Caco-2 (cell line): ENCODE data around the gene CCT2. TPM values are rescaled to one million over a fixed set of nuclear protein-coding genes. Genes with fewer than 3 reads are reported as not detected.
"Not testable (repeated sequence)": the region's sequence is repeated elsewhere in the genome, so short reads cannot be mapped to it uniquely, and the experiment has no call there.

Experiments used
- BruUV-seq: library from RNA; stranded (reverse); fragments of 400-500 nt; replicated peaks from 2 replicates; lab custom pipeline; 2021; lab: Mats Ljungman, UMichigan
- CTCF ChIA-PET: fragments of 300-600 bp; sonication (Branson Sonifier 250); formaldehyde crosslinking; loops from one replicate; lab custom pipeline; 2022; ENCODE audit warnings: antibody characterized with exemption; lab: Charles Lee
- POLR2A ChIA-PET: fragments of 300-600 bp; sonication (Branson Sonifier 250); formaldehyde crosslinking; loops from one replicate; lab custom pipeline; 2022; ENCODE audit warnings: antibody characterized with exemption; lab: Charles Lee
- DNase-seq, 2 experiments: peaks; one replicate each; pipeline versions ENCODE4 v3.0.0 to v3.0.0-alpha.2; 2020 to 2022
- H3K27me3 ChIP-seq: replicated peaks from 2 replicates; pipeline ENCODE4 v1.6.0; 2011; ENCODE audit warnings: low read length; ENCODE audit not compliant: control insufficient read depth, insufficient read depth
- H3K36me3 ChIP-seq: 2 replicates; pipeline ENCODE4 v1.5.1; 2011; ENCODE audit warnings: low read length; ENCODE audit not compliant: control insufficient read depth, insufficient read depth
- H3K4me1 ChIP-seq: fragments of 250-450 bp; sonication (Bioruptor Pico); 2 replicates; pipeline ENCODE4 v1.5.1; 2020; ENCODE audit warnings: mild to moderate bottlenecking
- H3K4me3 ChIP-seq: 2 replicates; pipeline ENCODE4 v1.5.1; 2011; ENCODE audit warnings: low read depth, mild to moderate bottlenecking, control low read depth, low read length
- H3K9me3 ChIP-seq: fragments of 250-450 bp; sonication (Bioruptor Pico); 2 replicates; pipeline ENCODE4 v1.5.1; 2020; ENCODE audit warnings: mild to moderate bottlenecking, moderate library complexity
- H3K27ac Mint-ChIP-seq: one replicate; pipeline ENCODE4 v1.8.0; 2022; ENCODE audit warnings: mixed read lengths; ENCODE audit not compliant: unreplicated experiment
- H3K27me3 Mint-ChIP-seq: one replicate; pipeline ENCODE4 v1.8.0; 2022; ENCODE audit warnings: mixed read lengths; ENCODE audit not compliant: insufficient read depth, unreplicated experiment
- H3K36me3 Mint-ChIP-seq: one replicate; pipeline ENCODE4 v1.8.0; 2022; ENCODE audit warnings: mild to moderate bottlenecking, mixed read lengths; ENCODE audit not compliant: insufficient read depth, unreplicated experiment
- H3K4me1 Mint-ChIP-seq: one replicate; pipeline ENCODE4 v1.8.0; 2022; ENCODE audit warnings: low read depth, mixed read lengths; ENCODE audit not compliant: unreplicated experiment
- H3K4me3 Mint-ChIP-seq: one replicate; pipeline ENCODE4 v1.8.0; 2022; ENCODE audit warnings: mild to moderate bottlenecking, moderate library complexity, mixed read lengths; ENCODE audit not compliant: unreplicated experiment
- H3K9me3 Mint-ChIP-seq: one replicate; pipeline ENCODE4 v1.8.0; 2022; ENCODE audit warnings: mixed read lengths; ENCODE audit not compliant: unreplicated experiment
- intact Hi-C: fragments of 100-400 bp; cut with micrococcal nuclease; formaldehyde crosslinking; loops from one replicate; pipeline ENCODE4 v1.10.0; 2022; ENCODE audit not compliant: unreplicated experiment
- total RNA-seq: library from RNA; stranded (reverse); gene quantifications from 2 replicates; pipeline ENCODE4 v1.2.3, GENCODE V29; 2022
- TF ChIP-seq, protein P1 (sequence below), 2 experiments: fragments of 200-600 bp in 1 of 2; IDR thresholded peaks; 1 replicate in 1 of 2; 2 replicates in 1 of 2; pipeline versions ENCODE4 v1.5.1 to v1.8.0; 2011 to 2022; ENCODE audit warnings: antibody characterized with exemption in 1 of 2, control low read depth in 1 of 2, inconsistent platforms in 1 of 2, low read depth in 1 of 2, low read length in 1 of 2, mild to moderate bottlenecking in 1 of 2, moderate library complexity in 1 of 2; ENCODE audit not compliant: insufficient read depth in 1 of 2, severe bottlenecking in 1 of 2, unreplicated experiment in 1 of 2

Gene CCT2
- total RNA-seq, 1 experiment from 2014 or later: 321 TPM

GRCh38 chr12:69600804-69601203, 15.5 kb downstream of the CCT2 start:
- Mint-ChIP-seq H3K27ac (no peak overlapping the region), H3K4me3 (no peak overlapping the region), H3K4me1 (no peaks in the 10 kb centered on the region), H3K9me3 (no peaks in the 10 kb centered on the region), H3K36me3 (peaks cover 71% of the 10 kb centered on the region), H3K27me3 (no peaks in the 10 kb centered on the region)
- intact Hi-C loops: no loop called here
- ChIA-PET POLR2A (no interaction called here), CTCF (interaction anchor here (1.8 kb wide), 1 partner anchor 39 kb away, joined by 5 read pairs; no protein-coding TSS in a partner anchor)
- no TSS peak for BruUV-seq
- Histone ChIP-seq H3K27me3 (no peaks in the 10 kb centered on the region), H3K9me3 (no peaks in the 10 kb centered on the region), H3K4me3 (no peak overlapping the region), H3K4me1 (0 out of 2 replicates have a peak, but pooled peaks cover 4% of the 10 kb centered on the region), H3K36me3 (peaks cover 1% of the 10 kb centered on the region)
- DNase-seq: no peak
- TF ChIP-seq, protein P1, sequence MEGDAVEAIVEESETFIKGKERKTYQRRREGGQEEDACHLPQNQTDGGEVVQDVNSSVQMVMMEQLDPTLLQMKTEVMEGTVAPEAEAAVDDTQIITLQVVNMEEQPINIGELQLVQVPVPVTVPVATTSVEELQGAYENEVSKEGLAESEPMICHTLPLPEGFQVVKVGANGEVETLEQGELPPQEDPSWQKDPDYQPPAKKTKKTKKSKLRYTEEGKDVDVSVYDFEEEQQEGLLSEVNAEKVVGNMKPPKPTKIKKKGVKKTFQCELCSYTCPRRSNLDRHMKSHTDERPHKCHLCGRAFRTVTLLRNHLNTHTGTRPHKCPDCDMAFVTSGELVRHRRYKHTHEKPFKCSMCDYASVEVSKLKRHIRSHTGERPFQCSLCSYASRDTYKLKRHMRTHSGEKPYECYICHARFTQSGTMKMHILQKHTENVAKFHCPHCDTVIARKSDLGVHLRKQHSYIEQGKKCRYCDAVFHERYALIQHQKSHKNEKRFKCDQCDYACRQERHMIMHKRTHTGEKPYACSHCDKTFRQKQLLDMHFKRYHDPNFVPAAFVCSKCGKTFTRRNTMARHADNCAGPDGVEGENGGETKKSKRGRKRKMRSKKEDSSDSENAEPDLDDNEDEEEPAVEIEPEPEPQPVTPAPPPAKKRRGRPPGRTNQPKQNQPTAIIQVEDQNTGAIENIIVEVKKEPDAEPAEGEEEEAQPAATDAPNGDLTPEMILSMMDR (IDR thresholded peaks at IDR 0.05; ENCODE audit: insufficient read depth in 1 of 2, low read depth in 1 of 2, low read length in 1 of 2, severe bottlenecking in 1 of 2, unreplicated experiment in 1 of 2): no peak

DNA sequence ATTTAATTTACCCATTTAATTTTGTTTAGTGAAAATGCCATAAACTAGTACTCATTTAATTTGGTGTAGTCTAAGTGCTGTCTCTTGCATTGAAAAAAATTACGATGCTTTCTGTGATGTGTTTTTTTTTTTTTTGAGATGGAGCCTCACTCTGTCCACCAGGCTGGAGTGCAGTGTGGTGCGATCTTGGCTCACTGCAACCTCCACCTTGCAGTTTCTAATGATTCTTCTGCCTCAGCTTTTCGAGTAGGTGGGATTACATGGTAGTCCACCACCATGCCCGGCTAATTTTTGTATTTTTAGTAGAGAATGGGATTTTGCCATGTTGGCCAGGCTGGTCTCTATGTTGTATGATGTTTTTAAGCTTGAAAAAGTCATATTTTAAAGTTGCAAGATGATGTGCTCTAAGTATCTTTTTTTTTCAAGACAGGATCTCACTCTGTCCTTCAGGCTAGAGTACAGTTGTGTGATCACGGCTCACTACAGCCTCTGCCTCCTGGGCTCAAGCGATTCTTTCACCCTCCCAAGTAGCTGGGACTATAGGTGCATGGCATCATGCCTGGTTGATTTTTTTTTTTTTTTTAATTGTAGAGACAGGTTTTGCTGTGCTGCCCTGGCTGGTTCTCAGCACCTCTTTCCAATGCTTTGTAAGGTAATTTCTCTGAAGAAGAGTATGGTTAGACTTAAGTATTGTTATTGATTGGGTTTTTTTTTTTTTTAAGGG, 16.9 kb downstream of the CCT2 start:
- intact Hi-C loops: no loop called here
- TF ChIP-seq, protein P1 (IDR thresholded peaks at IDR 0.05; ENCODE audit: insufficient read depth in 1 of 2, low read depth in 1 of 2, low read length in 1 of 2, severe bottlenecking in 1 of 2, unreplicated experiment in 1 of 2): no peak
- H3K4me1 ChIP-seq: 0 out of 2 replicates have a peak, but pooled peaks cover 4% of the 10 kb centered on the region
- H3K4me3 Mint-ChIP-seq: no peak overlapping the region
- no peaks in the 10 kb centered on the region for H3K9me3 Mint-ChIP-seq
- H3K27me3 Mint-ChIP-seq: no peaks in the 10 kb centered on the region
- no peak overlapping the region for H3K27ac Mint-ChIP-seq
- H3K36me3 ChIP-seq: peaks cover 1% of the 10 kb centered on the region
- DNase-seq: no peak
- no peaks in the 10 kb centered on the region for H3K27me3 ChIP-seq
- CTCF ChIA-PET: no interaction called here
- no peaks in the 10 kb centered on the region for H3K9me3 ChIP-seq
- no peaks in the 10 kb centered on the region for H3K4me1 Mint-ChIP-seq
- POLR2A ChIA-PET: no interaction called here
- H3K36me3 Mint-ChIP-seq: peaks cover 59% of the 10 kb centered on the region
- H3K4me3 ChIP-seq: no peak overlapping the region
- BruUV-seq: no TSS peak

- Histone ChIP-seq H3K4me1 (0 out of 2 replicates have a peak, but pooled peaks cover 4% of the 10 kb centered on the region), H3K9me3 (no peaks in the 10 kb centered on the region), H3K36me3 (peaks cover 1% of the 10 kb centered on the region), H3K4me3 (no peak overlapping the region), H3K27me3 (no peaks in the 10 kb centered on the region)
- Mint-ChIP-seq H3K4me3 (no peak overlapping the region), H3K27me3 (no peaks in the 10 kb centered on the region), H3K27ac (no peak overlapping the region), H3K9me3 (no peaks in the 10 kb centered on the region), H3K36me3 (peaks cover 51% of the 10 kb centered on the region), H3K4me1 (no peaks in the 10 kb centered on the region)
- intact Hi-C loops: no loop called here
- TF ChIP-seq, protein P1 (IDR thresholded peaks at IDR 0.05; ENCODE audit: insufficient read depth in 1 of 2, low read depth in 1 of 2, low read length in 1 of 2, severe bottlenecking in 1 of 2, unreplicated experiment in 1 of 2): peak in 1 of 2 experiments; percentile 5
- DNase-seq: no peak
- POLR2A ChIA-PET: no interaction called here
- CTCF ChIA-PET: no interaction called here
- BruUV-seq: TSS peak; percentile 1
Measured at GRCh38 chr12:69602954-69603353, 17.7 kb downstream of the CCT2 start.

DNA sequence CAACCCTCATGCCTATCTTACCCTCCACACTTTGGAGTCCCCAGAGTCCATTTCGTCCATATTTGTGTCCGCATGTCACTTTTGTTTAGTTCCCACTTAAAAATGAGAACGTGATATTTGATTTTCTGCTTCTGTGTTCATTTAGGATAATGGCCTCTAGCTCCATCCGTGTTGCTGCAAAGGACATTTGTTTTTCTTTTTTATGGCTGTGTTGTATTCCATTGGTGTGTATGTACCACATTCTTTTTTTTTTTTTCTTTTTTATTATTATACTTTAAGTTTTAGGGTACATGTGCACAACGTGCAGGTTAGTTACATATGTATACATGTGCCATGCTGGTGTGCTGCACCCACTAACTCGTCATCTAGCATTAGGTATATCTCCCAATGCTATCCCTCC, 18.3 kb downstream of the CCT2 start:
- BruUV-seq, H3K4me3 ChIP-seq, DNase-seq, H3K9me3 Mint-ChIP-seq, H3K4me1 ChIP-seq, POLR2A ChIA-PET, H3K4me1 Mint-ChIP-seq, H3K9me3 ChIP-seq, H3K4me3 Mint-ChIP-seq, H3K27me3 ChIP-seq, CTCF ChIA-PET, H3K27me3 Mint-ChIP-seq, H3K36me3 ChIP-seq, intact Hi-C loops, H3K27ac Mint-ChIP-seq: not testable (repeated sequence)
- H3K36me3 Mint-ChIP-seq: peaks cover 45% of the 10 kb centered on the region

DNA sequence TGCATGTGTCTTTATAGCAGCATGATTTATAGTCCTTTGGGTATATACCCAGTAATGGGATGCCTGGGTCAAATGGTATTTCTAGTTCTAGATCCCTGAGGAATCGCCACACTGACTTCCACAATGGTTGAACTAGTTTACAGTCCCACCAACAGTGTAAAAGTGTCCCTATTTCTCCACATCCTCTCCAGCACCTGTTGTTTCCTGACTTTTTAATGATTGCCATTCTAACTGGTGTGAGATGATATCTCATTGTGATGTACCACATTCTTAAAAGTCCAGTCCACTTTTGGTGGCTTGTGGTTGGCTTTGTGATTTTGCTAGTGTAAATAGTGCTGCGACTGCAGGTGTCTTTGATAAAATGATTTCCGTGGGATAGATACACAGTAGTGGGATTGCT, 19.0 kb downstream of the CCT2 start:
- H3K4me1 Mint-ChIP-seq, H3K27me3 ChIP-seq, H3K4me3 ChIP-seq, CTCF ChIA-PET, H3K4me1 ChIP-seq, DNase-seq, POLR2A ChIA-PET, H3K27ac Mint-ChIP-seq, BruUV-seq, H3K4me3 Mint-ChIP-seq, H3K9me3 ChIP-seq, H3K36me3 ChIP-seq, H3K9me3 Mint-ChIP-seq, H3K27me3 Mint-ChIP-seq, intact Hi-C loops: not testable (repeated sequence)
- peaks cover 45% of the 10 kb centered on the region for H3K36me3 Mint-ChIP-seq
